ENCODE measurements around the gene NXPE3.

NXPE3 gene

GRCh38 chr3:101833446-101833974 lies 54.5 kb downstream of the NXPE3 start (continued):
- no peak for TF ChIP-seq ZFP69B (tag by site-specific recombination; IDR thresholded peaks at IDR 0.05)

DNA sequence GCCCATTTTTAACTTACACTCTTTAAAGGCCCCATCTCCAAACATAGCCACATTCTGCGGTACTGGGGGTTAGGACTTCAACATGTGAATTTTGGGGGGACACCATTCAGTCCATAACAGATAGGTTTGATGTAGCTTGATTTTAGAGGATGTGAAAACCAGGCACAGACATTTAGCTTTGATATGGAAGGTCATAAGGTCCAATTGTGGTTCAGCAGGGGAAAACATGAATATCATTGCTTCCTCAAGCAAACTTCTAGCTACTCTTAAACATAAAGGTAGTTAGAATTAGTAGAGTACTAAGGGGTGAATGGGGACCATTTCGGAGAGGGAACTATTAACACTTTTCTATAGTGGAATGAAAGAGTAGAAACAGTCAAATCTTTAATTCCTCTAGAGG lies 56.7 kb downstream of the NXPE3 start:
- Histone ChIP-seq H3K36me3 (ENCODE audit: control insufficient read depth in 2 of 2, insufficient read depth in 1 of 2, low read length in 2 of 2) (no peaks in the 10 kb centered on the region), H3K4me3 (ENCODE audit: low read depth, low read length) (no peak overlapping the region), H3K9me3 (ENCODE audit: control insufficient read depth, insufficient read depth, low read depth, low read length) (no peaks in the 10 kb centered on the region), H3K4me1 (ENCODE audit: control insufficient read depth, insufficient read depth, low read length) (no peaks in the 10 kb centered on the region), H3K27ac (ENCODE audit: extremely low read depth, low read depth, low read length) (no peak overlapping the region)
- TF ChIP-seq ZNF560 (tag by site-specific recombination; IDR thresholded peaks at IDR 0.05; ENCODE audit: borderline replicate concordance) = no peak
- no peak for TF ChIP-seq YY1 (tag by site-specific recombination; IDR thresholded peaks at IDR 0.05)
- no peak for TF ChIP-seq AEBP2 (tag by site-specific recombination; IDR thresholded peaks at IDR 0.05; ENCODE audit: borderline replicate concordance)
- TF ChIP-seq BCL11A (tag by site-specific recombination; IDR thresholded peaks at IDR 0.05; ENCODE audit: low read depth) = no peak
- TF ChIP-seq SCRT2 (tag by site-specific recombination; IDR thresholded peaks at IDR 0.05) = no peak
- no peak for TF ChIP-seq OVOL3 (tag by site-specific recombination; IDR thresholded peaks at IDR 0.05)
- TF ChIP-seq ZNF10 (tag by site-specific recombination; IDR thresholded peaks at IDR 0.05) = no peak
- TF ChIP-seq KLF1 (tag by site-specific recombination; IDR thresholded peaks at IDR 0.05) = no peak
- TF ChIP-seq HOXD13 (CRISPR knock-in tag; IDR thresholded peaks at IDR 0.05; ENCODE audit: borderline replicate concordance) = no peak
- no peak for TF ChIP-seq ZBTB48 (tag by site-specific recombination; IDR thresholded peaks at IDR 0.05)
- TF ChIP-seq ZBTB49 (tag by site-specific recombination; IDR thresholded peaks at IDR 0.05; ENCODE audit: low read depth) = no peak
- TF ChIP-seq, protein P1, sequence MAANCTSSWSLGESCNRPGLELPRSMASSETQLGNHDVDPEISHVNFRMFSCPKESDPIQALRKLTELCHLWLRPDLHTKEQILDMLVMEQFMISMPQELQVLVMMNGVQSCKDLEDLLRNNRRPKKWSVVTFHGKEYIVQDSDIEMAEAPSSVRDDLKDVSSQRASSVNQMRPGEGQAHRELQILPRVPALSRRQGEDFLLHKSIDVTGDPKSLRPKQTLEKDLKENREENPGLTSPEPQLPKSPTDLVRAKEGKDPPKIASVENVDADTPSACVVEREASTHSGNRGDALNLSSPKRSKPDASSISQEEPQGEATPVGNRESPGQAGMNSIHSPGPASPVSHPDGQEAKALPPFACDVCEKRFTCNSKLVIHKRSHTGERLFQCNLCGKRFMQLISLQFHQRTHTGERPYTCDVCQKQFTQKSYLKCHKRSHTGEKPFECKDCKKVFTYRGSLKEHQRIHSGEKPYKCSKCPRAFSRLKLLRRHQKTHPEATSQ (tag by site-specific recombination; IDR thresholded peaks at IDR 0.05) = no peak
- TF ChIP-seq ZBTB44 (tag by site-specific recombination; IDR thresholded peaks at IDR 0.05) = no peak
- TF ChIP-seq ZNF600 (tag by site-specific recombination; IDR thresholded peaks at IDR 0.05) = no peak
- no peak for TF ChIP-seq ZNF548 (tag by site-specific recombination; IDR thresholded peaks at IDR 0.05)
- no peak for TF ChIP-seq IKZF3 (tag by site-specific recombination; IDR thresholded peaks at IDR 0.05)
- TF ChIP-seq ZNF571 (tag by site-specific recombination; IDR thresholded peaks at IDR 0.05) = no peak
- no peak for TF ChIP-seq ZNF112 (tag by site-specific recombination; IDR thresholded peaks at IDR 0.05)
- no peak for TF ChIP-seq ZNF114 (tag by site-specific recombination; IDR thresholded peaks at IDR 0.05)
- TF ChIP-seq SCRT1 (tag by site-specific recombination; IDR thresholded peaks at IDR 0.05; ENCODE audit: borderline replicate concordance) = no peak
- POLR2A ChIA-PET = interaction anchor here (1.8 kb wide), 1 partner anchor 14 kb away, joined by 6 read pairs; the partner anchor contains the start of gene NFKBIZ
- CTCF ChIA-PET = no interaction called here
